GM12878 (cell line): Measurements from ENCODE around the gene CEP19. TPM values are rescaled to one million over a fixed set of nuclear protein-coding genes. Genes with fewer than 3 reads are reported as not detected.

ENCODE experiments used
- ATAC-seq: fragments of 200-7000 bp; cut with Tn5 transposase; 3 replicates; pipeline ENCODE4 v1.9.1; 2020; ENCODE audit warnings: mild to moderate bottlenecking, moderate library complexity
- BruUV-seq: library from RNA; stranded (reverse); fragments of 400-500 nt; replicated peaks from 2 replicates; lab custom pipeline; 2021; lab: Mats Ljungman, UMichigan
- CTCF ChIA-PET: fragments of 300-600 bp; sonication (Branson Sonifier 250); formaldehyde crosslinking; extraction: SDS; loops from one replicate; lab custom pipeline; 2021; ENCODE audit warnings: inconsistent platforms; lab: Yijun Ruan, JAX
- POLR2A ChIA-PET: fragments of 350-600 bp; formaldehyde crosslinking; extraction: SDS; loops from one replicate; lab custom pipeline; 2021; ENCODE audit warnings: inconsistent platforms; lab: Charles Lee
- RAD21 ChIA-PET: fragments of 300-600 bp; sonication (Branson Sonifier 250); formaldehyde crosslinking; loops from one replicate; lab custom pipeline; 2023; ENCODE audit warnings: antibody characterized with exemption; ENCODE audit not compliant: unreplicated experiment; lab: Charles Lee
- SMC1A ChIA-PET: fragments of 300-600 bp; sonication (Branson Sonifier 250); formaldehyde crosslinking; loops from one replicate; lab custom pipeline; 2023; ENCODE audit not compliant: unreplicated experiment, uncharacterized antibody; lab: Charles Lee
- DNase-seq: peaks from one replicate; pipeline ENCODE4 v3.0.0-alpha.2; 2011; ENCODE audit warnings: low read depth, low spot score
- FAIRE-seq: peaks from 3 replicates; lab custom pipeline; 2011; peaks lifted over from hg19 to GRCh38; lab: Jason Lieb, UNC
- H2AFZ ChIP-seq: 2 replicates; pipeline ENCODE4 v1.6.0; 2011; ENCODE audit warnings: low read depth, low read length, control low read depth; ENCODE audit not compliant: control insufficient read depth
- H3K27ac ChIP-seq: 2 replicates; pipeline ENCODE4 v1.5.1; 2011; ENCODE audit warnings: control low read depth; ENCODE audit not compliant: control insufficient read depth, insufficient read depth
- H3K27me3 ChIP-seq, 2 experiments: replicated peaks in 1 of 2; 2 replicates each; pipeline versions ENCODE4 v1.6.0 to v1.6.1; 2011; ENCODE audit warnings: low read length in 1 of 2; ENCODE audit not compliant: control insufficient read depth in 2 of 2, insufficient read depth in 2 of 2
- H3K36me3 ChIP-seq, 2 experiments: 2 replicates each; pipeline ENCODE4 v1.5.1; 2011; ENCODE audit warnings: low read length in 1 of 2; ENCODE audit not compliant: control insufficient read depth in 2 of 2, insufficient read depth in 2 of 2
- H3K4me1 ChIP-seq: 2 replicates; pipeline ENCODE4 v1.6.1; 2011; ENCODE audit warnings: mild to moderate bottlenecking, low read length, moderate library complexity, mixed read lengths; ENCODE audit not compliant: control insufficient read depth, insufficient read depth
- H3K4me2 ChIP-seq: 2 replicates; pipeline ENCODE4 v1.6.0; 2011; ENCODE audit warnings: control low read depth; ENCODE audit not compliant: control insufficient read depth, insufficient read depth
- H3K4me3 ChIP-seq: fragments of 200-600 bp; sonication (generic); 2 replicates; pipeline ENCODE4 v1.5.1; 2016
- H3K79me2 ChIP-seq: 2 replicates; pipeline ENCODE4 v1.6.0; 2011; ENCODE audit warnings: low read length; ENCODE audit not compliant: control insufficient read depth, insufficient read depth
- H3K9ac ChIP-seq: 2 replicates; pipeline ENCODE4 v1.8.0; 2011; ENCODE audit warnings: low read length, control low read depth, mixed read lengths; ENCODE audit not compliant: control insufficient read depth, insufficient read depth
- H3K9me3 ChIP-seq: replicated peaks from 3 replicates; pipeline ENCODE4 v1.5.1; 2011; ENCODE audit warnings: mild to moderate bottlenecking, low read length; ENCODE audit not compliant: control insufficient read depth, insufficient read depth
- H4K20me1 ChIP-seq: 2 replicates; pipeline ENCODE4 v1.6.0; 2011; ENCODE audit not compliant: control insufficient read depth, insufficient read depth
- CBX5 ChIP-seq: sonication (generic); IDR thresholded peaks from 2 replicates; pipeline ENCODE4 v1.6.1; 2016; ENCODE audit warnings: low read depth, moderate library complexity, mild to moderate bottlenecking, inconsistent platforms
- CHD1 ChIP-seq: IDR thresholded peaks from 2 replicates; pipeline ENCODE4 v1.6.1; 2012; ENCODE audit warnings: low read depth, low read length, improper control_type of control experiment
- GABPA ChIP-seq: IDR thresholded peaks from 2 replicates; pipeline ENCODE4 v1.6.1; 2014; ENCODE audit warnings: antibody characterized with exemption, low read depth, mild to moderate bottlenecking, inconsistent platforms
- GATAD2B ChIP-seq: fragments of 450-650 bp; conservative IDR thresholded peaks from 2 replicates; pipeline ENCODE4 v1.6.1; 2017; ENCODE audit warnings: low read depth, mild to moderate bottlenecking, moderate library complexity
- HDAC2 ChIP-seq: fragments of 200-600 bp; sonication (generic); IDR thresholded peaks from 2 replicates; pipeline ENCODE4 v1.6.1; 2017
- HDAC6 ChIP-seq: fragments of 200-600 bp; sonication (generic); IDR thresholded peaks from one replicate; pipeline ENCODE4 v1.8.0; 2017; ENCODE audit warnings: antibody characterized with exemption; ENCODE audit not compliant: unreplicated experiment
- MTA2 ChIP-seq: fragments of 450-650 bp; IDR thresholded peaks from 2 replicates; pipeline ENCODE4 v1.6.1; 2016; ENCODE audit warnings: low read depth, mild to moderate bottlenecking, moderate library complexity
- MXI1 ChIP-seq: fragments of 150-350 bp; IDR thresholded peaks from 2 replicates; pipeline ENCODE4 v1.6.1; 2011; ENCODE audit warnings: low read depth, mild to moderate bottlenecking, inconsistent platforms, low read length, improper control_type of control experiment
- NR2C1 ChIP-seq: fragments of 450-650 bp; IDR thresholded peaks from 2 replicates; pipeline ENCODE4 v1.6.1; 2017; ENCODE audit warnings: antibody characterized with exemption, mild to moderate bottlenecking, moderate library complexity
- NR2C2 ChIP-seq: IDR thresholded peaks from 2 replicates; pipeline ENCODE4 v1.6.1; 2011; ENCODE audit warnings: borderline replicate concordance, low read depth; ENCODE audit not compliant: control insufficient read depth, insufficient read length
- PRDM15 ChIP-seq: fragments of 450-650 bp; formaldehyde crosslinking; IDR thresholded peaks from 2 replicates; pipeline ENCODE4 v1.4.0; 2020; ENCODE audit warnings: mild to moderate bottlenecking, moderate library complexity
- RAD51 ChIP-seq: fragments of 450-650 bp; IDR thresholded peaks from 2 replicates; pipeline ENCODE4 v1.6.1; 2016; ENCODE audit warnings: moderate library complexity, mild to moderate bottlenecking, inconsistent platforms
- YBX1 ChIP-seq: fragments of 450-650 bp; IDR thresholded peaks from 2 replicates; pipeline ENCODE4 v1.6.1; 2016; ENCODE audit warnings: antibody characterized with exemption
- ZBED1 ChIP-seq: IDR thresholded peaks from 2 replicates; pipeline ENCODE4 v1.6.1; 2016; ENCODE audit warnings: borderline replicate concordance
- ZBTB33 ChIP-seq: fragments of 450-650 bp; IDR thresholded peaks from 2 replicates; pipeline ENCODE4 v1.6.1; 2017; ENCODE audit warnings: mild to moderate bottlenecking
- WGBS: methylation state at CpG from one replicate; pipeline ENCODE4 v1.1.6; 2016; ENCODE audit warnings: low lambda C conversion rate; ENCODE audit not compliant: insufficient replicate concordance, insufficient coverage; ENCODE audit errors: missing lambda C conversion rate; 5-methylcytosine and 5-hydroxymethylcytosine counted together
- in situ Hi-C: fragments of 300-500 bp; cut with MboI; formaldehyde crosslinking; loops from 9 replicates; pipeline ENCODE4 v1.14.3; 2018; ENCODE audit warnings: mixed read lengths
- intact Hi-C: fragments of 100-400 bp; cut with micrococcal nuclease; formaldehyde crosslinking; loops from one replicate; pipeline ENCODE4 v1.14.2; 2022; ENCODE audit not compliant: unreplicated experiment
- polyA plus RNA-seq, 11 experiments: library from polyadenylated mRNA; depleted of rRNA in 4 of 11; unstranded in 6 of 11; stranded (reverse) in 5 of 11; fragments of >200 nt; fragmentation: Nextera tagmentation in 4 of 11; fragmentation: Illumina TruSeq in 1 of 11; extraction: Ambion mirVana in 4 of 11; extraction: Trizol in 1 of 11; gene quantifications; 1 replicate in 1 of 11; 2 replicates in 10 of 11; pipeline versions ENCODE4 v1.2.1 to v1.2.3, GENCODE V29; 2011 to 2016; ENCODE audit warnings: inconsistent platforms in 2 of 11, missing spikeins in 2 of 11, low read depth in 1 of 11
- total RNA-seq, 4 experiments: library from RNA; depleted of rRNA in 3 of 4; stranded (reverse); fragments of >200 nt in 3 of 4; fragmentation: Illumina TruSeq in 1 of 4; extraction: Trizol in 1 of 4; gene quantifications; 2 replicates each; pipeline versions ENCODE4 v1.2.1 to v1.2.3, GENCODE V29; 2013 to 2021

The CEP19 gene
- total and polyA plus RNA-seq, 10 of the 15 experiments (the other 5 are each of a cell fraction or from before 2014, with no cell fraction given), result 1.9 to 5.9 (median 2.7) TPM

- FAIRE-seq (no peak), DNase-seq (no peak), ATAC-seq (no peak)
- Histone ChIP-seq H3K9me3 (peaks cover 32% of the 10 kb centered on the region), H2AFZ (no peak overlapping the region), H3K9ac (no peak overlapping the region), H3K27ac (no peak overlapping the region), H4K20me1 (no peaks in the 10 kb centered on the region), H3K36me3 (peaks cover 4 to 19% of the 10 kb centered on the region in 2 experiments), H3K4me3 (no peak overlapping the region), H3K4me1 (no peaks in the 10 kb centered on the region), H3K4me2 (no peak overlapping the region), H3K79me2 (peaks cover 81% of the 10 kb centered on the region), H3K27me3 (no peaks in the 10 kb centered on the region)
- intact Hi-C loops, result no loop called here
- ChIA-PET CTCF (no interaction called here), RAD21 (interaction anchor here (1.4 kb wide), 1 partner anchor 17 kb away, joined by 3 read pairs; no protein-coding TSS in a partner anchor), SMC1A (interaction anchor here (1.4 kb wide), 1 partner anchor 9 kb away, joined by 4 read pairs; no protein-coding TSS in a partner anchor), POLR2A (interaction anchor here (1.0 kb wide), 1 partner anchor 9 kb away, joined by 4 read pairs; no protein-coding TSS in a partner anchor)
- in situ Hi-C loops, result no loop called here
- no TSS peak for BruUV-seq
- WGBS, result 97% methylated on average over 8 of the region's 8 CpGs
- TF ChIP-seq NR2C2 (no peak), RAD51 (no peak), CHD1 (no peak), HDAC2 (no peak), GABPA (no peak), NR2C1 (no peak), MTA2 (no peak), GATAD2B (no peak), HDAC6 (no peak), MXI1 (no peak), YBX1 (no peak), CBX5 (no peak), PRDM15 (CRISPR knock-in tag) (no peak), ZBED1 (no peak), ZBTB33 (no peak)
Measured at GRCh38 chr3:196753201-196753600, 41.2 kb upstream of the CEP19 start.
